ENCODE results near the gene FFAR4. TPM values are rescaled to one million over a fixed set of nuclear protein-coding genes. Genes with fewer than 3 reads are reported as not detected.

The FFAR4 gene
- total and polyA plus RNA-seq, 2 donors (not counting 3 experiments of a cell fraction or from before 2014, with no cell fraction given) = not detected

GRCh38 chr10:93547522-93547921, 18.9 kb upstream of the FFAR4 start:
- no TSS peak for BruUV-seq (replicated peaks)

GRCh38 chr10:93548376-93549071, 17.9 kb upstream of the FFAR4 start:
- Histone ChIP-seq H3K27me3 (ENCODE audit: control insufficient read depth in 2 of 2, insufficient read depth in 2 of 2, low read length in 2 of 2) (no peaks in the 10 kb centered on the region), H3K9me1 (replicated peaks; ENCODE audit: control insufficient read depth, extremely low read depth, insufficient read depth, low read length) (no peaks in the 10 kb centered on the region), H3K9ac (replicated peaks; ENCODE audit: extremely low read depth, insufficient read depth, low read length) (peak overlapping the region; percentile 67), H3K4me2 (ENCODE audit: insufficient read depth, low read length) (peak overlapping the region; percentile 90), H3K36me3 (ENCODE audit: control insufficient read depth in 2 of 2, extremely low read depth in 1 of 2, insufficient read depth in 2 of 2, low read length in 2 of 2) (no peaks in the 10 kb centered on the region), H3K4me1 (ENCODE audit: control insufficient read depth, extremely low read depth, insufficient read depth, low read length) (peaks cover 15% of the 10 kb centered on the region), H4K20me1 (replicated peaks; ENCODE audit: control insufficient read depth, extremely low read depth, insufficient read depth, low read length) (no peaks in the 10 kb centered on the region), H3K27ac (ENCODE audit: insufficient read depth, low read depth, low read length) (peak overlapping the region; percentile 97), H3K4me3 (replicated peaks in 1 of 3; ENCODE audit: insufficient read depth in 1 of 3, low read depth in 1 of 3, low read length in 3 of 3) (peak overlapping the region in 2 of 3 experiments; percentile 18 to 32), H2AFZ (ENCODE audit: low read depth, low read length) (peak overlapping the region; percentile 100), H3K79me2 (ENCODE audit: control insufficient read depth, insufficient read depth, low read length) (no peaks in the 10 kb centered on the region), H3K9me3 (replicated peaks; ENCODE audit: control insufficient read depth, insufficient read depth, low read length) (no peaks in the 10 kb centered on the region)
- dilution Hi-C loops (cut with MboI; ENCODE audit: extremely low pct_ligation_motif_present, low sequenced_read_pairs) = no loop called here
- intact Hi-C loops (cut with micrococcal nuclease) = no loop called here
- no TSS peak for BruUV-seq (replicated peaks)
- ChIA-PET CTCF (interaction anchor here (0.9 kb wide), 1 partner anchor 267 kb away, joined by 4 read pairs; no protein-coding TSS in a partner anchor), POLR2A (no interaction called here)
- TF ChIP-seq JUN (IDR thresholded peaks at IDR 0.05; ENCODE audit: borderline replicate concordance, insufficient read depth, insufficient read length, low read depth) = peak; percentile 56
- TF ChIP-seq FOS (IDR thresholded peaks at IDR 0.05; ENCODE audit: borderline replicate concordance, insufficient read depth, low read length) = peak; percentile 52
- TF ChIP-seq EZH2 (IDR thresholded peaks at IDR 0.05; ENCODE audit: borderline replicate concordance, low read depth, low read length, severe bottlenecking) = no peak
- peak; percentile 26 for TF ChIP-seq GATA2 (IDR thresholded peaks at IDR 0.05; ENCODE audit: insufficient read depth, insufficient read length, low read depth, low read length)
- TF ChIP-seq POLR2AphosphoS5 (IDR thresholded peaks at IDR 0.05; ENCODE audit: insufficient read depth, low read depth, low read length) = no peak
- no peak for TF ChIP-seq CTCF (IDR thresholded peaks at IDR 0.05; ENCODE audit: extremely low read depth in 1 of 2, insufficient read depth in 1 of 2, low read depth in 1 of 2, low read length in 2 of 2)
- TF ChIP-seq POLR2A (IDR thresholded peaks at IDR 0.05; ENCODE audit: low read depth, low read length) = no peak
- DNase-seq (ENCODE audit: low read depth, low spot score) (peak; percentile 50), FAIRE-seq (peak; percentile 93)

More at GRCh38 chr10:93547522-93547921, 18.9 kb upstream of the FFAR4 start:
- H3K27me3 ChIP-seq (ENCODE audit: control insufficient read depth in 2 of 2, insufficient read depth in 2 of 2, low read length in 2 of 2) = no peaks in the 10 kb centered on the region
- H3K9me3 ChIP-seq (replicated peaks; ENCODE audit: control insufficient read depth, insufficient read depth, low read length) = no peaks in the 10 kb centered on the region
- ChIA-PET CTCF (no interaction called here), POLR2A (no interaction called here)
- H3K4me2 ChIP-seq (ENCODE audit: insufficient read depth, low read length) = no peak overlapping the region
- intact Hi-C loops (cut with micrococcal nuclease) = no loop called here
- no peaks in the 10 kb centered on the region for H3K79me2 ChIP-seq (ENCODE audit: control insufficient read depth, insufficient read depth, low read length)
- H2AFZ ChIP-seq (ENCODE audit: low read depth, low read length) = no peak overlapping the region
- H3K36me3 ChIP-seq (ENCODE audit: control insufficient read depth in 2 of 2, extremely low read depth in 1 of 2, insufficient read depth in 2 of 2, low read length in 2 of 2) = no peaks in the 10 kb centered on the region
- no peaks in the 10 kb centered on the region for H3K9me1 ChIP-seq (replicated peaks; ENCODE audit: control insufficient read depth, extremely low read depth, insufficient read depth, low read length)
- H3K27ac ChIP-seq (ENCODE audit: insufficient read depth, low read depth, low read length) = no peak overlapping the region
- FAIRE-seq (no peak), DNase-seq (ENCODE audit: low read depth, low spot score) (no peak)
- no peak overlapping the region for H3K9ac ChIP-seq (replicated peaks; ENCODE audit: extremely low read depth, insufficient read depth, low read length)
- no peak for TF ChIP-seq FOS (IDR thresholded peaks at IDR 0.05; ENCODE audit: borderline replicate concordance, insufficient read depth, low read length)
- dilution Hi-C loops (cut with MboI; ENCODE audit: extremely low pct_ligation_motif_present, low sequenced_read_pairs) = no loop called here
- no peaks in the 10 kb centered on the region for H4K20me1 ChIP-seq (replicated peaks; ENCODE audit: control insufficient read depth, extremely low read depth, insufficient read depth, low read length)
- H3K4me1 ChIP-seq (ENCODE audit: control insufficient read depth, extremely low read depth, insufficient read depth, low read length) = peaks cover 15% of the 10 kb centered on the region
- no peak overlapping the region for H3K4me3 ChIP-seq (replicated peaks in 1 of 3; ENCODE audit: insufficient read depth in 1 of 3, low read depth in 1 of 3, low read length in 3 of 3)
